A673 (cell line): ENCODE results near the gene MYOCD.

Experiments used
- EZH2 ChIP-seq: fragments of 200-600 bp; sonication (generic); IDR thresholded peaks from 2 replicates; pipeline ENCODE4 v1.6.1; 2017; ENCODE audit warnings: borderline replicate concordance, low read depth, mild to moderate bottlenecking, mixed read lengths, antibody characterized with exemption, low read length; ENCODE audit not compliant: poor library complexity, severe bottlenecking
- TF ChIP-seq, protein P1 (sequence below): fragments of 300-800, 200-600 bp; sonication (generic); conservative IDR thresholded peaks from 2 replicates; pipeline ENCODE4 v1.5.1; 2017; ENCODE audit warnings: low read depth, mild to moderate bottlenecking, antibody characterized with exemption, low read length, moderate library complexity, mixed read lengths

- TF ChIP-seq, protein P1, sequence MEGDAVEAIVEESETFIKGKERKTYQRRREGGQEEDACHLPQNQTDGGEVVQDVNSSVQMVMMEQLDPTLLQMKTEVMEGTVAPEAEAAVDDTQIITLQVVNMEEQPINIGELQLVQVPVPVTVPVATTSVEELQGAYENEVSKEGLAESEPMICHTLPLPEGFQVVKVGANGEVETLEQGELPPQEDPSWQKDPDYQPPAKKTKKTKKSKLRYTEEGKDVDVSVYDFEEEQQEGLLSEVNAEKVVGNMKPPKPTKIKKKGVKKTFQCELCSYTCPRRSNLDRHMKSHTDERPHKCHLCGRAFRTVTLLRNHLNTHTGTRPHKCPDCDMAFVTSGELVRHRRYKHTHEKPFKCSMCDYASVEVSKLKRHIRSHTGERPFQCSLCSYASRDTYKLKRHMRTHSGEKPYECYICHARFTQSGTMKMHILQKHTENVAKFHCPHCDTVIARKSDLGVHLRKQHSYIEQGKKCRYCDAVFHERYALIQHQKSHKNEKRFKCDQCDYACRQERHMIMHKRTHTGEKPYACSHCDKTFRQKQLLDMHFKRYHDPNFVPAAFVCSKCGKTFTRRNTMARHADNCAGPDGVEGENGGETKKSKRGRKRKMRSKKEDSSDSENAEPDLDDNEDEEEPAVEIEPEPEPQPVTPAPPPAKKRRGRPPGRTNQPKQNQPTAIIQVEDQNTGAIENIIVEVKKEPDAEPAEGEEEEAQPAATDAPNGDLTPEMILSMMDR, result no peak
- TF ChIP-seq EZH2, result no peak
These were observed 73.8 kb downstream of the MYOCD start for GRCh38 chr17:12739500-12739899.
